ENCODE measurements around the gene MOCS1.
"Not testable (repeated sequence)": the region's sequence is repeated elsewhere in the genome, so short reads cannot be mapped to it uniquely, and the experiment has no call there.

The MOCS1 gene

DNA sequence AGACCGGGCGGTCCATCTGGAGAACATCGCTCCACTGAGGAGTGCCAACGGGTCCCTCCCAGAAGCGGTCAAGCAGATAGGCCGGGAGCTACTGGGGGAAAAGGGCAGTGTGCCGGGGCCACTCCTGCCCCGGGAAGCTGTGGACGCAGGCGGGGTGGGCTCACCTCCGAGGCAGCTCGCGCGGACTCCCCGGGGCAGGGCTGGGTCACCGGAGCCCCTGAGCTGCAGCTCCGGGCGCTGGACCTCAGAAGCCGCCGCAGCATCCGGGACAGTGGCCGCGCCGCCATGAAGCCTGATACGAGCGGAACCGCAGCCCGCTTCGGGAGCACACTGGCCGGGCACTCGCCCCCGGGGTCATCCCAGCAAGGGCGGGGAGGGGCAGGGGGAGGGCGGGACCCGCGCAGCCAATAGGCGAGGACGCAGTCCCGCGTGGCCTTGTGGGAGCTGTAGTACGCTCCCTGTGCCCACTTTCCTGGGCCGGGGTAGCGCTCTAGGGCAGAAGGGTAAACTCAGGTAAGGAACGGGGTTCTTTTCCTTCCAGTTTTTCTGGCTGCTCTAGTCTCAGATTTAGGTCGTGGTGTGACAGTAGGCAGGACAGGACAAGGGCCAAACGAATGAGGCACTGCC is at the start of gene MOCS1:
Gene MOCS1 (minus strand): TSS at position 332 of the 627 bp plus-strand sequence. CDS start 45 bp downstream, at position 287.
- no peak for DNase-seq (ENCODE audit: low read depth, low spot score)

DNA sequence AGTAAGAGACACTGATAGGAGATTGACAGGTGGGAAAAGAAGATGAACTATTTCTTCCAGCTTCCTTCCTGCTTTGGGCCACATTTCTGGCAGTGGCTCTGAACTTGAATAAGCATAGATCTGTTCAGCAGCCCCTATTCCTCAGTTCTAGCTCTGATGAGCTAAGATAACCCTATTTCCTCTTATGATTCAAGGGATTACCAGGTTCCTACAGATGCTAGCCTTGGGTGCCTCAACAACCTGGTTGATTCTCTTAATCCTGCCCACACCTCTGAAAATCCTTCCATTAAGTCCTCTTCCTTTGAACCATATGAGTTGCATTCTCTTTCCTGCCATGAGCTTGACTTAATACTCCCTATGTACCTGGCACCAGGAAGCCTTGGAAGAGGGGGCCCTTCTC is 49.8 kb upstream of the MOCS1 start:
- no peak for DNase-seq (ENCODE audit: low read depth, low spot score)

DNA sequence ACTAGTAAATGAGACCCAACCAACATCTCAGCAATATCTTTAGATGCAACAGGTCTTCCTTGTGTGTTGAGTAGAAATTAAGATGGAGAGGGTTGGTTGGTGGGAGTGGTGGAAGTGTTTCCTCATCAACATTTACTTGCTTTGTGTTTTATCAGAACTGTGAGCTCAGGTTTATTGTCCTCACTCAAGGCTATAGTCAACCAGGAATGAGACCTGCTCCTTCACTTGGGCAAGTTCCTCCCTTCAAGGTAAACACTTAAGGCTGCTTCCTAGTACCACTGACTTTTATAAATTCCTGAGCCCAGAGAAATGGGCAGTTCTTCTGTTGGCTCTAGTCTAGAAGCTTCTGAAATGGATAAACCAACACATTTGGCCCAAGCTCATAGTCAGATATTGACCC is 48.9 kb upstream of the MOCS1 start:
- no peak for DNase-seq (ENCODE audit: low read depth, low spot score)

DNA sequence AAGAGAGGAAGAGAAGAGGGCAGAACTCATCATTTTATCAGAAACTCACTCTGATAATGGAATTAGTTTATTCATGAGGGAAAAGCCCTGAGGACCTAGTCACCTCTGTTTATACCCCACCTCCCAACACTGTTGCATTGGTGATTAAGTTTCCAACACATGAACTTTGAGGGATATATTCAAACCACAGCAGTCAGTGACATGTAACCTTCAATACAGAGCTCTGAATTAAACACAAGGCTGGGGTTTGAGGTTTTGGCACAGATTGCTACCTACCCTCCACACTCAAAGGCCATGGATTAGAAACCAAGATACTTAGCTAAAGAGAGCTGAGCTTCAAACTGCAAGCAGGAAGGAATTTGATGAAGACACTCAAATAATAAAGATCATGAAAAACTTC is 48.5 kb upstream of the MOCS1 start:
- no peak for DNase-seq (ENCODE audit: low read depth, low spot score)

DNA sequence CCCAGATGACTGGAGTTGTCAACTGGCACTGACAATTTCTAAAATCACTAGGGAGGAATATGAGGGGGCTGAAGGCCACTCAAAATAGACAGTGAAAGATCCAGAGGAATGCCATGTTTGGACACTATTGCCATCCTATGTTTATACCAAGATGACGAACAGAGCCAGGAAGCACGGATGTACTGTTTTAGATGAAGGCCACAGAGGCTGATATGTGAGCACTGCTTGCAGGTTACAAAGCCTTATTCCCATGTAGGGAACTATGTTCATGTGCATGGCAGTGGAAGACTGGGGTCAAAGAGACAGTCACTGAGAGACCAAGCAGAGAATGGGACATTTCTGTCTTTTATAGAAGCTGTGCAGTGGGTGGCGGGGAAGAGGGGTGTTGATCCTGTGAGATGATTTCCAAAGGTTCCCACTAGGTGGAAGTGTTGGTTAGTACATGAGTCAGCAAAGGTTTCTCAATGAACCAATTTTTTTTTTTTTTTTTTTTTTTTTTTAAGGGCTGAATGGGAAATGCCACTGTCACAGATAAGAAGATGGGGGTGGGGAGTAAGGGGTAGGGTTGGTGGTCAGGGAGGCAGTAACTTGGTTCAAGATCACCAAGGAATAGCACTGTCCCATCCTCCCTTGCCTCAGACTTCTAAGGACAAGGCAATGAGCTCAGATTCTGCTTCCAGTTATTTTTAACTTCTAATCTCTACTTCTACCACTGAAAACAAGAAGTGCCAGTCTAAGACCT is 46.7 kb upstream of the MOCS1 start:
- no peak for DNase-seq (ENCODE audit: low read depth, low spot score)

DNA sequence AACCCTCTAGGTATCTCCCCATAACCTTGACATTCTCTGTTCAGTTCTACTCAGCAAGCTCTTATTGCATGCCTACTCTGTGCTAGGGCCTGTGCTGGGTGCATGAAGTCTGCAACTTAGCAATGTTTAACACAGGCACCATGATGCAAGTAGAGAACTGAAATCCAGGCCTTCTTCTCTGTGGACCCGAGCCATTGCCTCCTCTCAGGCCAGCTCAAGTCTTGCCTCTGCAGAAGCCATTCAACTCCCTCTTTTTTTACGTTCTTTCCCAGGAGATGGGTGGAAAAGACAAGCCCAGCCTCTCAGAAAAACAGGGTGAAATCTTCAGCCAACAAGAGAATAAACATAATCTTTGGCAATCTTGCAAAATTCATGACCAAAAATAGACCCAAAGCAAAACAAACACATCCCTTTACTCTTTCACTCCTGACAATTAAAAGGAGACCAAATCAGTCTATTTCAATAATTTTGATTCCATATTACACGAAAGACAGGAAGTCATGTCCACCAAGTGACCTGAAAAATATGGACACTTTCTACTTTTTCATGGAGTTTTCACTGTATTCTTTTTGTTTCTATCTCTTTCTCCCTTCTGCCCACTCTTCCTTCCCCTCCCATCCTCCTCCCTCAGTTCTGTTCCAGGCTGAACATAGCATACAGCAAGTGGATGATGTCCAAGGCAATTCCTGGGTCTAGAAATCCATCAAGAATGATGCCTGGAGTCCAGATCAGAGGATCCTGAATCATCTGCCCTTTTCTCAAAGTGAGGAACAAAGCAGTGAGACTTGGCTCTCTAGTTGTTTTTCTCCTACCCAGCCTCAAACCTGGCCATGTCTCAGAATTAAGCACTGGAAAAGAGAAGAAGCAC is 45.4 kb upstream of the MOCS1 start:
- DNase-seq (ENCODE audit: low read depth, low spot score), result no peak

DNA sequence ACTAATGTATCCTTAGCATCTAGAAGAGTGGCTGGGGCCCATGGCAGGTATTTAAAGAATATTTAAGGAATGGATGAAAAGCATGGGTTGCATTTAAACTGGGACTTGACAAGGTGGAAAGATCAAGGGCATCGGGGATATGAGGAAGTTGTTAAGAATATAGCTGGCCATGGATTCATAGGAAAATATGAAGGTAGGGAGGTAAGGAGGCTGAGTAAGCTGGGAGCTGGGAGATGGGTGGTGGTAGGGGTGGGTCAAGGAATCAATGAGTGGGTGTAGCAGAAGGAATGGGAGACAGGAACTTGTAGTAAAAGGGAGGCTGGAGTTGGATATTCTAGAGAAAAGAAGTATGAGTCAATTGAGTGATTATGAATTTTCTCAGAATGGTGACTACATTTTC is 44.0 kb upstream of the MOCS1 start:
- DNase-seq (ENCODE audit: low read depth, low spot score), result no peak

DNA sequence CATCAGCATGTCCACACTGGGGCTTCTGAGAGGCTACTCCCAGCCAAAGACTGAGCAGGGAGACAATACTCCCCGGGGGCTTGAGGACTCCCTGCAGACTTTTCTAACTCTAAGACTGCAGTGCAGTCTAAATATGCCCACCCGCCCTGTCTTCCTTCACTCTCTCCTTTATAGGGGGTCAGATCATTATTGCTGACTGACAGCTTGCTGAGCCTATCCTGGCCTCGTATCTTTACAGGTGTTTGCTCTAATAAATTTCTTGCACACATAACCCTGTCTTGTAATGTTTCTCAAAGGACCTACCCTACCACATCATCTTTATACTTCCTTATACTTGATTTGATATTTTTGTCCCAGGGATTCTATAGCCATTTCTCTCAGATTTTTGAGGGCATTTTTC is 39.4 kb upstream of the MOCS1 start:
- DNase-seq (ENCODE audit: low read depth, low spot score), result no peak

DNA sequence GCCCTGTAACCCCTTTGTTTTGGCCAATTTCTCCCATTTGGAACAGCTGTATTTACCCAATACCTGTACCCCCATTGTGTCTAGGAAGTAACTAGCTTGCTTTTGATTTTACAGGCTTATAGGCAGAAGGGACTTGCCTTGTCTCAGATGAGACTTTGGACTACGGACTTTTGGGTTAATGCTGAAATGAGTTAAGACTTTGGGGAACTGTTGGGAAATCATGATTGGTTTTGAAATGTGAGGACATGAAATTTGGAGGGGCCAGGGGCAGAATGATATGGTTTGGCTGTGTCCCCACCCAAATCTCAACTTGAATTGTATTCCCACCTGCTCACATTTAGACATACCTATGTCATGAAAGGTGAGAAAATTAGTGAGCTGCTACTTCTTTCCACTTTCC is 38.5 kb upstream of the MOCS1 start:
- not testable (repeated sequence) for DNase-seq (ENCODE audit: low read depth, low spot score)

DNA sequence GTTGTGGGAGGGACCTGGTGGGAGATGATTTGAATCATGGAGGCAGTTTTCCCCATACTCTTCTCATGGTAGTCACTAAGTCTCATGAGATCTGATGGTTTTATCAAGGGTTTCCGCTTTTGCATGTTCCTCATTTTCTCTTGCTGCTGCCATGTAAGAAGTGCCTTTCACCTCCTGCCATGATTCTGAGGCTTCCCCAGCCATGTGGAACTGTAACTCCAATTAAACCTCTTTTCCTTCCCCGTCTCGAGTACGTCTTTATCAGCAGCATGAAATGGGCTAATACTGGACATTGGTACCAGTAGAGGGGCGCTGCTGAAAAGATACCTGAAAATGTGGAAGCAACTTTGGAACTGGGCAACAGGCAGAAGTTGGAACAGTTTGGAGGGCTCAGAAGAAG is 36.9 kb upstream of the MOCS1 start:
- DNase-seq (ENCODE audit: low read depth, low spot score), result not testable (repeated sequence)

DNA sequence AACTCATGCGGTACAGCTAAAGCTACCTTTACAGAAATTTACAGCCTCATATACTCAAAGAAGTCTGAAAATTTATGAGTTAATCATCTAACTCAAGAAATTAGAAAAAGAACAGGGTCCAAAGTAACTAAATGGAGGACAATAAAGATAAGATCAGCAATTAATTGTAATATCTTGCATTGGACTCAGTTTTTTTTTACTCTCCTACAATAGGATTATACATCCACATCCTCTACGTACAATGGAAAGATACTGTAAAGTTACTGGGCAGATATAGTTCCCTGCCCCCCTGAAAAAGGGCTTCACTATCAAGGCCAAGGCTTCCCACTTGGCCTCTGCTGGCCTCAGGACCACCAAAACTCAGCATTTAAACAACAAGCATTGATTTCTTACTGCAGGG is 31.5 kb upstream of the MOCS1 start:
- DNase-seq (ENCODE audit: low read depth, low spot score), result no peak

DNA sequence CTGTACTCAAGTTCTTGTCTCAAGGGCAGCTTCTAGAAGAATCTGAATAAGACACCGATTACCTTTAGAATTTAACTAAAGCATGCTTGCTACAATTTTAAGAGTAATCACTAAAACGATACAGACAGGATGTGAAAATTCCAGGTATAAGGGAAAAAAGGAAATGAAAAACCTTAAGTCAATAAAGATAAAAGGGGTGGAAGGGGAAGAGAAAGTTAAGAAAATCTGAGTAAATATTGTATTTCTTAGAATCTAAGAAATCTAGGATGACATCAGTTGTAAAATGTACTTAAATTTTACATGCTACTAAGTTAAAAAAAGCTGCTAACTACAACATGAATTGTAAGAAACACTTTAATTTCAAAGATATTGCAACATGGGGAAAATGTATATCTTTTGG is 30.3 kb upstream of the MOCS1 start:
- DNase-seq (ENCODE audit: low read depth, low spot score), result no peak

DNA sequence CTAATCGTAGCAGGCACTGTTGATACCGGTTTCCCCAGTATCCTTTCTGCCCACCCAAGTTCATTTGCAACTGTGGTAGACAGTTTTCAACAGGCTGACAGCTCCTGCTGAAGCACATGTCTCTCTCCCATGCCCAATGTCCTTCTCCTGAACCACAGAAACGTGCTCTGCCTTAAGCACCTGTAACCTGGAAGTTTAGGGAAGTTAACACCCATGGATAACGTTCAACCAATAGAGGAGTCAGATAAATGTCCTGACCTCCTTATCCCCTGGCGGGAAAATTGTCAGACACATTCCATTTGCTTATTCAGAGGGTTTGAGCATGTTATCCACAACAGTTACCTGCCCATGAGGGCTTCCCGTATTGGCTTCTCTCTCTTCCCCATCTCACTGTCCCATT is 29.8 kb upstream of the MOCS1 start:
- DNase-seq (ENCODE audit: low read depth, low spot score), result no peak

DNA sequence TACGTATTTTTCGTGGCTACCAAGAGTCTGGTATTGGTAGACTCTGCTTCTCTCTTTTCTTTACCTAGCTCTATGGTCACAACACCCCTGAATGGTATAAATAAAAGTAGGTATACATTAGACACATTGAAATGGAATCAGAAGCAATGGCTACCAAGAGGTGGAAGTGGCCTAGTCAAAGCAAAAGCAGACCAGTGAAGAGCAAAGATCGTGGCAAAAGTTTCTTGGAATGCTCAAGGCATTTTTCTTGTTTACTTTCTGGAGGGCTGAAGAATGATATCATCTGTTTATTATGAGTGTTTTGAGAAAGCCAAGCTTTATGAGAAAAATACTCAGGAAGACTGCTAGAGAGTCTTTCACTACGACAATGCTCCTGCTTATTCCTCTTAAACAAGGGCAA is 28.6 kb upstream of the MOCS1 start:
- DNase-seq (ENCODE audit: low read depth, low spot score), result no peak

DNA sequence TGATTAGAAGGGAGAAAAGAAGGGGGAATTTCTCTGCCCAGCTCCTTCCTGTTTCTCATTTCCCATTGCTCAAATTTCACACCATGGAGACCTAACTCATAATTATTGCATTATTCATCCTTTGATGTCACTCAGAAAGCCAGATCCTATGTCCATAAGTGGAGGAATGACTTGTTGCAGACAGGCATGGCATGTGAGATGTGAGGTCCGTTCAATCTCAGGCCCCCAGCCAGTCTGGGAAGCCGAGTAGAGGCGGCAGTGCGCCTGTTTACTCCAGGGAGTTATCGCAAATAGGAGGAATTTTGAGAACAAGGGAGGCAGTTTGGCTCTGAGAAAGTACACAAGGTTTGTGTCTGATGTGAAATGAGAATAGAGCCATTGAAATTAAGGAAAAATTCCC is 26.9 kb upstream of the MOCS1 start:
- DNase-seq (ENCODE audit: low read depth, low spot score), result no peak

DNA sequence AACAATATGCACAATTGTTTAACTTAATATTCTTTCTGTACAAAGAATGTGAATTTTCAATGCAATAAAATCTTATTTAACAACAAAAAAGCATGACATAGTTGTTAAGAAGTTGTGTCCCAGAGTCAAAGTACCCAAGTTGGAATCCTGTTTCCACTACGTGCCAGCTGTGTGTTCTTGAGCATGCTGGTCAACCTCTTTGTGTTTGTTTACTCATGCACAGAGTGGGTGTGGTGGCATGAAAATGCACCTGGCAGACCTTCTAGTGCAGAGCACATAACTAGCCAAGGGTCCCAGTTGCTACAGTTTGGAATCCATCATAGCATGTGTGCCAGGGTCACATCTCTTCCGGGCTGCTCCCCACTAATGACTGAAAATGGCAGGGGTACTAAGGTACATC is 24.7 kb upstream of the MOCS1 start:
- DNase-seq (ENCODE audit: low read depth, low spot score), result no peak

DNA sequence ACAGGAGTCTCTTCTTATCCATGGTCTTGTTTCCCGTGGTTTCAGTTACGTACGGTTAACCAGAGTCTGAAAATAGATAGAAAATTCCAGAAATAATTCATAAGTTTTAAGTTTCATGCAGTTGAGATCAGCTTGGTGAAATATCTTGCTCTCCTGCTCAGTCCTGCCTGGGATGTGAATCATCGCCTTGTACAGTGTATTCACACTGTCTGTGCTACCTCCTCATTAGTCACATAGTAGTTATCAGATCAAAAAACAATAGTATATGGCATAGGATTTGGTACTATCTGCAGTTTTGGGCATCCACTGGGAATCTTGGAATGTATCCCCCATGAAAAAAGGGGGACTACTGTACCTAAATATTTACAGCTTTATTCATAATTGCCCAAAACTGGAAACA is 22.7 kb upstream of the MOCS1 start:
- no peak for DNase-seq (ENCODE audit: low read depth, low spot score)

DNA sequence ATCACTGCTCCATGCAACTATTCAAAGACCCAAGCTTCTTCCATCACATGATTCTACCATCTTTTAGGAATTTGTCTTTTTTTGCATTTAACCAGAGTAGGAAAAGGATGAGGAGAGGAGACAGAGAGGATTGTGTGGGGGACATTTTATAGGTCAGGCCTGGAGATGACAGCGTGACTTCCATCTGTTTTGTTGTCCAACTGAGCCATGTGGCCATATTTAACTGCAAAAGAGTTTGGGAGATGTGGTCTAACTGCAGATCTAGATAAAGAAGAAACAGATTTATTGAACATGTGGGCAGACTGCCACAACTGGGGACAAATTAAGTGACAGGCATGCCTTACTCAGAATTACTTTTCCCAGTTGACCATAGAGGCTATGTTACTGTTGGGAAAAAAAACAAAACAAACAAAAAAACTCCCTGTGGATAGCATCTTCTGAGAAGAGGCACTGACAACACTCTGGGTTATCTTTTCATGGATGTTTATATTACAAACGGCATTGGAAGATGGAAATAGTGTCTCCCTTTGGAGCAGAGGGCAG is 18.9 kb upstream of the MOCS1 start:
- DNase-seq (ENCODE audit: low read depth, low spot score), result no peak

DNA sequence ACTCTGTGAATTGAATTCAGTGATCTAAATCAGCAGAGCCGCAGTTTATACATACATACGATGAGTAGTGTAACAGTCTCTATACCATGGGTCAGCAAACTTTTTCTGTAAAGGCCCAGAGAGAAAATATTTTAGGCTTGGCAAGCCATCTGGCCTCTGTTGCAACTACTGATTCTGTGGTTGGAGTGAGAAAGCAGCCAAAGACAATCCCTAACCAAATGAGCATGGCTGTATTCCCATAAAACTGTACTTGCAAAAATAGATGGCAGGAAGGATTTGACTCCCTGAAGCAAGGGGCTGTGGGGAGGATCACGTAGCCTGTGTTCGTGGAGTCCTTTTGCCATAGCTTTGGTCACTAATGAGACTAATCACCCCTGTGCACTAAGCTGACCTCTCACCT is 17.9 kb upstream of the MOCS1 start:
- DNase-seq (ENCODE audit: low read depth, low spot score), result no peak

DNA sequence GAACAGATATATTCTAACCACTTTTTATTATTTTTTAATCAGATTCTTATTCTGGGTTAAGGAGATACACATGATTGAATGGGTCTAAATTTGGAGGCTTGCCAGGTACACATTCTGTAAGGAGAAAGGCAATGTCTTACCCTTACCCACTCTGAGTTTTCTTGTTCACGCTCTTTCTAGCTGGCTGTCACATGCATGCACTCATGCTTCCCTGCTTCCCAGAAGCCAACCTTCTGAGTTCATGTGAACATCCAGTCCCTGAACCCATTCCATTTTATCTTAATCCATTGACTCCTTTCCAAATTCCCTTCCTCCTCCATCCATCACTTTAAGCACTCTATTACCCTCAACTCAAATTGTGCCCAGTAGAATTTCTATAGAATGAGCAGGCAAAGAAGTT is 17.5 kb upstream of the MOCS1 start:
- DNase-seq (ENCODE audit: low read depth, low spot score), result no peak

DNA sequence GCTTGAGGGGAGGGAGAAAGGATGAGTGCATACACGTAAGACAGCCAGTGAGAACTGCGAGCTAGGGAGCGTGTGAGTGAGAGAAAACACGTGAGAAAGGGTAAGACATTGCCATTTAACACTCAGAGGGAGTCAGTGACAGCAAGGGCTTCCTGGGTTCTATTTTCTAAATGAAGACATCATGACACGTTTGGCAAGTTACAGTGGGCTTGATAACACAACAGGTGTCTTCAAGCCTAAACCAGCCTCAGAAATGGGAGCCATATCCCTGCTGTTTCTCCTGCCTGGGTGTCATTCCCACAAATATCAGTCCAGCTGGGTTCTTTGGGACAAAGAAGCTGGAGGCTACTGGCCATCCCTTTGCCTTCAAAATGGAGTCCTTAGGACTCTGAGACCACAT is 16.9 kb upstream of the MOCS1 start:
- no peak for DNase-seq (ENCODE audit: low read depth, low spot score)

DNA sequence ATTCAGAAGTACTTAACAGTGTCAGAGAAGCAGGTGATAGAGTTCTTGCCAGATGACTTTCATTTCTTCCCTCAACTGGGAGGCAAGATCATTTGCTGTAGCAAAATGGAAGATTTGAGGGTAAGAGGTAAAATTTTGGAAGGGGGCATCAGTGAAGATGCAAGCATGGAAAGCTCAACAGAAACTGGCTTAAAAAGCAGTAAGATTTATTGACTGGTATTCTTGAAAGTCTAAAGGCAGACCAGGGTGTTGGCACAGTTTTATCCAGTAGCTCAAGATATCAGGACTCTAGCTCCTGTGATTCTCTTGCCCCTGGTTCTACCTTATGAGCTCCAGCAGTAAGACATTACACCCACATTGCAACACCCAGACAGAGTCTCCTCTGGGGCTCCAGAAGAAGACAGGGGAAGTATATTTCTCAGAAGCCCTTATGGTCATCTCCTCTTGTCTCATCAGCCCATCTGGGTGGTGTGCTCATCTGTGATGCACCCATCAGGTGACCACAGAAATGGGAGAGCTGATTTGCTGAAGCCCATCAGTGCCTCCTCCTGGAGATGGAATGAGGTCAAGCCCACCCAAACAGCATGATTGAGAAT is 16.0 kb upstream of the MOCS1 start:
- DNase-seq (ENCODE audit: low read depth, low spot score), result no peak

Measured in activated CD4-positive, CD25-positive, alpha-beta regulatory T cell treated with anti-CD3 and anti-CD28 coated beads, Interleukin-2, amount 50 U/mL, for 16 hours (primary cell).